Body of pancreas (tissue), 4 donors: Measurements from ENCODE around the gene CPNE2.

ENCODE experiments used
- CTCF ChIP-seq, 7 experiments: fragments of 450-650 bp in 4 of 7; fragments of 200-600 bp in 3 of 7; sonication (generic) in 3 of 7; IDR thresholded peaks; one replicate each; pipeline ENCODE4 v1.5.1; 2016 to 2019; ENCODE audit warnings: antibody characterized with exemption in 7 of 7
- POLR2A ChIP-seq, 3 donors: fragments of 450-650 bp; IDR thresholded peaks; one replicate each; pipeline ENCODE4 v1.6.1; 2016; ENCODE audit warnings: antibody characterized with exemption in 3 of 3, mild to moderate bottlenecking in 2 of 3

DNA sequence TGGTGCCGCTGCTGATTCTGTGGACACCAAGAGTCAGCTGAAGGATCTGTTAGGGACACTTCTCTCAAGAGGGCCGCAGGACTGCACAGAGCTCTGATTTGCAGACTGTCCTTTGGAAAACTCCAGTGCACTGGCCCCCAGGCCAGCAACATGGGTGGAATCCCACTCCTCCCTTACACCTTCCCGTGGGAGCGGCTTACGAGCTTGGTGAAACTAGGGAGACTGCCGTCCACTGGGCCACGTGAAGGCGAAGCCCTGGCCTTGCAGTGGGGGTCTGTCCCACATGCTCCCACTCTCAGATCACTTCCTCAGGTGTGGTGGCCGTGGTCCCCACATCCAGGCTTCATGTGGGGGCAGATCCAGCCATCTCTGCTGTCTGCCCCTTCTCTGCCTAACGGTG is 57.0 kb downstream of the CPNE2 start:
- TF ChIP-seq POLR2A (IDR thresholded peaks at IDR 0.05) = no peak
- no peak for TF ChIP-seq CTCF (IDR thresholded peaks at IDR 0.05)
